ENCODE results near the gene MORF4L1. TPM values are rescaled to one million over a fixed set of nuclear protein-coding genes. Genes with fewer than 3 reads are reported as not detected.

MORF4L1 gene
- total RNA-seq, 2 experiments from 2014 or later = 256 to 264 TPM

GRCh38 chr15:78937132-78937739 lies 64.5 kb downstream of the MORF4L1 start:
- ChIA-PET CTCF (no interaction called here), POLR2A (no interaction called here)

- POLR2A ChIA-PET = interaction anchor here (0.7 kb wide), 1 partner anchor 271 kb away, joined by 3 read pairs; no protein-coding TSS in a partner anchor
Measured at GRCh38 chr15:78938658-78939488, 66.2 kb downstream of the MORF4L1 start.

GRCh38 chr15:78942741-78943140 lies 70.1 kb downstream of the MORF4L1 start:
- CTCF ChIA-PET = no interaction called here
- POLR2A ChIA-PET = no interaction called here

More at GRCh38 chr15:78938658-78939488, 66.2 kb downstream of the MORF4L1 start:
- CTCF ChIA-PET = no interaction called here

- ChIA-PET CTCF (no interaction called here), POLR2A (interaction anchor here (0.5 kb wide), 1 partner anchor 87 kb away, joined by 3 read pairs; no protein-coding TSS in a partner anchor)
Measured at GRCh38 chr15:78943692-78944091, 71.0 kb downstream of the MORF4L1 start.

GRCh38 chr15:78944202-78944625 lies 71.5 kb downstream of the MORF4L1 start:
- ChIA-PET POLR2A (no interaction called here), CTCF (no interaction called here)

- CTCF ChIA-PET = no interaction called here
Measured at GRCh38 chr15:78944669-78945407, 72.1 kb downstream of the MORF4L1 start, which contains the start of gene CTSH. Gene CTSH (minus strand): TSS chr15:78945046. CDS start chr15:78944981, 65 bp downstream.

GRCh38 chr15:78946493-78946892 lies 73.8 kb downstream of the MORF4L1 start:
- POLR2A ChIA-PET = no interaction called here
- CTCF ChIA-PET = interaction anchor here (0.6 kb wide), 1 partner anchor 776 kb away, joined by 3 read pairs; no protein-coding TSS in a partner anchor

More at GRCh38 chr15:78944669-78945407, 72.1 kb downstream of the MORF4L1 start, which contains the start of gene CTSH:
- POLR2A ChIA-PET = no interaction called here

- ChIA-PET POLR2A (interaction anchor here (0.5 kb wide), 1 partner anchor 42 kb away, joined by 4 read pairs; no protein-coding TSS in a partner anchor), CTCF (interaction anchor here (0.6 to 1.2 kb wide), 2 partner anchors 23 to 31 kb away, joined by 3 read pairs; no protein-coding TSS in a partner anchor)
Measured at GRCh38 chr15:78947506-78947905, 74.8 kb downstream of the MORF4L1 start.

Other genes starting within 250 kb of the MORF4L1 start
- not detected for gene CHRNB4, start 231.7 kb upstream of the MORF4L1 start, total RNA-seq
- under 1 TPM; 0.23 to 0.48 TPM for gene ADAMTS7, start 61.4 kb upstream of the MORF4L1 start, total RNA-seq
- 1 to 10 TPM; 7.2 to 7.4 TPM for gene CTSH, start 72.2 kb downstream of the MORF4L1 start, total RNA-seq
- gene RASGRF1, start 217.9 kb downstream of the MORF4L1 start, total RNA-seq = under 1 TPM in 1 of 2 experiments, not detected in 1; 0.02 TPM